Hematopoietic multipotent progenitor cell treated with erythropoietin and hydrocortisone succinate and interleukin-3 and kit ligand, for 17 days (in vitro differentiated cells): ENCODE data around the gene WDFY2.

Source experiments
- DNase-seq: peaks from one replicate; pipeline ENCODE4 v3.0.0-alpha.2; 2015; ENCODE audit warnings: low spot score

WDFY2 gene

GRCh38 chr13:51770681-51771417 is 186.6 kb downstream of the WDFY2 start:
- no peak for DNase-seq

GRCh38 chr13:51771418-51772104 is 187.3 kb downstream of the WDFY2 start:
- no peak for DNase-seq

DNA sequence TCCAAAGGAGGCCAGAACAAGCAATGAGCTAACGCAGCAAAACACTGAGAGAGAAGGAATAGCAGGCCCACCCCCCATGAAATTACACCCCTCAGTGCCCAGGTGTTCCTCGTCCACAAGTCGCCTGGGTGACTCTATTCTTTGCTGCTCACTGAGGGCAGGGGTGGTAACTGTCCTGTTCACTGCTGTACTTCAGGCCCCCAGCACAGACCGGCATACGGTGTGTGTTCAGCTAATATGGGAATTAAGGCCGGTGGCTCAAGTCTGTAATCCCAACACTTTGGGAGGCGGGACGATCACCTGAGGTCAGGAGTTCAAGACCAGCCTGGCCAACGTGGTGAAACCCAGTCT is 187.8 kb downstream of the WDFY2 start:
- no peak for DNase-seq

GRCh38 chr13:51772781-51773180 is 188.5 kb downstream of the WDFY2 start:
- DNase-seq: no peak

DNA sequence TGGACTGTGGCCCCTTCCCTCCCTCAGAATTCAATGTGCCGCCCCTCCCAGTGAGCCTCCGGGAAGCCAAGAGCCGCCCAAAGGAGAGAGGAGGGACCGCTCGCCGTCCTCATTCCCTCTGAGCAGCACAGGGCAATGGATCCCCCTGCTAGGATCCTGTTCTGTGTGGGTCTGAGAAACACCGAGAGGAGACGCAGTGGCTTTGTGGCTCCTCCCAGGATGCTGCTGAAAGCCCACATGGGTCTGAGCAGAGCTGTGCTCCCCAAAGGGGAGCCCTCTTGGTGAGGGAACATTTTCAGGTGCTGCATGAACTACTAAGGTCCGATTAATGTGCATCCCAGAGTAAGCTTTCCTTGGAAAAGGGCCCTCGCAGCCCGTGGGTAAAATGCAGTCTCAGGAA is 189.3 kb downstream of the WDFY2 start:
- no peak for DNase-seq

DNA sequence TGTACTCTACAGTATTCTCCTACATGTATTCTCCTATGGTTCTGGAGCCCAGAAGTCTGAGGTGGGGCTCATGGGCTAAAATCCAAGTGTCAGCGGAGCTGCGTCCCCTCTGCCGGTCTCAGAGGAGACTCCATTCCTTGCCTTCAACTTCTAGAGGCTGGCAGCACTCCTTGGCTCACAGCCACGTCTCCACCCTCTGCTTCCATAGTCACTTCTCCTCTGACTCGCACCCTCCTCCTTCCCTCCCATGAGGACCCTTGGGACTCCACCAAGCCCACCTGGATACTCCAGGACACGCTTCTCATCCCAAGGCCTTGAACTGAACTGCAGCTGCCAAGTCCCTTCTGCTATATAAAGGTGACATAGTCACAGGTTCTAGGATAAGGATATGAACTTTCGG is 191.9 kb downstream of the WDFY2 start:
- no peak for DNase-seq

- no peak for DNase-seq
Measured at GRCh38 chr13:51777921-51778320, 193.7 kb downstream of the WDFY2 start.

DNA sequence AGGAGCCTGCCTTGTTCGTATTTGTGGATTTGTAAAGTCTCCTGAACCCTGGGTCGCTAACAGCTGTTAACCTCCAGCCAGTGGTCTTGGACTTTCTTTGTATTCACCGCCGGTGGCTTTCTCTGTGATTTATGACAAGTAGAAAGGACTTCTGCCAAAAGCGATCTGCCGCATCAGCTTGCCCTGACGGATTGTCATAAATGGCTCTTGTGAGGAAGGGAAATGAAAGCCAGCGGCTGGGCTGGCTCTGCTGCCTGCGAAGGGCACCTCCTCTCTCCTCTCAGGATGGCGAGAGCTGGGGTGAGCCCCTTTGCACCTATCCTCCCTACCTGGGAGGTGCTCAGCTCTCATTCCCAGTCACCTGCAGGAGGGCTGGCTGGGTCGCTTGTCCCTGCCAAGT is 194.1 kb downstream of the WDFY2 start:
- DNase-seq: no peak

GRCh38 chr13:51780099-51780498 is 195.8 kb downstream of the WDFY2 start:
- no peak for DNase-seq

GRCh38 chr13:51781246-51782022 is 197.2 kb downstream of the WDFY2 start:
- no peak for DNase-seq

DNA sequence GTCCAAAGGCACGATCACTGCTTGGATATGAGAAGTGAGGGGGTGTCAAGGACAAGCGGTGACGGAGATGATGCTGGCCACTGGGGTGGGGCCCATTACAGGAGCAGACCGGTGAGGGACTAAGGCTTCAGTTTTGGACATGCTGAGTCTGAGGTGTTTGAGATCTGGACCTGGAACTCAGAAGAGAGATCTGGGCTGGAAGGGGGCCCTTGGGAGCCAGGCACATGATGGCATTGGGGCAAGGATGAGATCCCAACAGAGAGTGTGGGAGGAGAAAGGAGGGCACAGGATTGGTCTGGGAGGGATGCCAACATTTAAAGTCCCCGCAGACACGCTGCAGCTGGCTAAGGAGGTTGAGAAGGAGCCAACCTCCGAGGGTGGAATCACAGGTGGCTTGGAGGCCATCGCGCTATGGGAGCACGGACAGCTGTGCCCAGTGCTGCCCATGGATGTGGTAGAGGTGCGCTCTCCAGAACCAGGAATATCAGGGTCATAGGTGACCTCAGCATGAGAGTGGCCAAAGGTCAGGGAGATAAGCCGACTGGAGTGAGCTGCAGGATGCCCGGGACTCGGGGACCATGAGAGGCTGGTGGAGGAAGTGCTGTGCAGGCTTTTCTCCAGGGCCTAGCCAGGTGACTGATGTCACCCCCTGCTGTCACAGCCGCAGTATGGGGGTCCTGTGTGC is 197.9 kb downstream of the WDFY2 start:
- DNase-seq: no peak

DNA sequence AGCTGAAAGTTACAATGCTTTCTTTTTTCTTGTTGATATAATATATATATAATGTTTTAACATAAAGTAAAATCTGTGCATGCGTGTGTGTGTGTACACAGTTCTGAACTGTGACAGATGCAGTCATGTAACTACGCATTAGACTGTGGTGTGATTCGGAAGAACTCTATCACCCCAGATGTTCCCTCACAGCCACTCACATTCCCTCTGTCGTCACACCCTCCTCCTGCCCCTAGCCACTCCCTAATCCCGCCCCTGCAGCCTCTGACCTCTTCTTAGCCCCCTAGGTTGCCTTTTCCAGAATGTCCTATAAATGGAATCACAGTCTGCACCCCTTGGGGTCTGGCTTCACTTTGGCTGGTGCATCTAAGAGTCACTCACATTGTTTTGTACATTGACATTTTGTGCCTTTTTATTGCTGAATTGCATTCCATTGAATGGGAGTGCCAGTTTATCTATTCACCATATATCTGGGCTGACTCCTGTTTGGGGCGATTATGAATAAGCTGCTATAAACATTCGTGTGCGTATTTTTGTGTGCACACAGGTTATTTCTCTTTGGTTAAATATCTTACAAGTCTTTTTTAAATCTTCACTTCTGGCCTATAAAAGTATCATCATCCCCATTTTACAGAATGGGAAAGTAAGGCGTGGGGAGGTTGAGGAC is 199.3 kb downstream of the WDFY2 start:
- DNase-seq: no peak

- no peak for DNase-seq
Measured at GRCh38 chr13:51784097-51784496, 199.8 kb downstream of the WDFY2 start.

DNA sequence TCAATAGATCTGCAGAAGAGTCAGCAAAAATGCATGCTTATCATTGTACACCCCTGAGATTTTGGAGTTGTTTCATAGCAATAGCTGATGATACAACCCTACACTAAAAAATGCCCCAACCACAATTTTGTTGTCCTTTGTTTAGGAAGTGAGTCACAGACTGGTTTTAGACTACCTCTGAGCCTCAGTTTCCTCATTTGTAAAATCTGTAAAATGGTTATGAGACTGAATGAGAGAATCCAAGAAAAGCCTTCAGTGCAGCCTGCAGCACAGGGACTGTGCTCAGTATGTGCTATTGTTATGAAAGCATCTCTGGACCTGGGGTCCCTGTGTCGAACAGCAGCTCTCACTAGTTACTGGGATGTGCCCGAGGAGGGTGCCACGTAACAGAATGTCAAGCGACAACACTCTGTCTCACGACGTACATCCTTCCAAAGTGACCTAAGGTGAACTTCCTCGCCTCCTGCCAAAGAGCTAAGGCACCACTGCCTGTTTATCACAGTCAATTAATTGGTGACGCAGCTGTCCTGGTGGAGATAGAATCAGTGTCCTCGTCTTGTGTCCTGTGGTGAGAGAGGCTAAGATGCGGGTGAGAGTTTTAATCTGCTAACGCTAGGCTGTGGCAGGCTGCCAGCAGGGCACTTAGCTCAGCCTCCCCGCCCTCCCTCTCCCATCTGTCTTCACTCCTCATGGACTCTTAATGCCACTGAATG is 201.6 kb downstream of the WDFY2 start:
- peak; percentile 82 for DNase-seq

DNA sequence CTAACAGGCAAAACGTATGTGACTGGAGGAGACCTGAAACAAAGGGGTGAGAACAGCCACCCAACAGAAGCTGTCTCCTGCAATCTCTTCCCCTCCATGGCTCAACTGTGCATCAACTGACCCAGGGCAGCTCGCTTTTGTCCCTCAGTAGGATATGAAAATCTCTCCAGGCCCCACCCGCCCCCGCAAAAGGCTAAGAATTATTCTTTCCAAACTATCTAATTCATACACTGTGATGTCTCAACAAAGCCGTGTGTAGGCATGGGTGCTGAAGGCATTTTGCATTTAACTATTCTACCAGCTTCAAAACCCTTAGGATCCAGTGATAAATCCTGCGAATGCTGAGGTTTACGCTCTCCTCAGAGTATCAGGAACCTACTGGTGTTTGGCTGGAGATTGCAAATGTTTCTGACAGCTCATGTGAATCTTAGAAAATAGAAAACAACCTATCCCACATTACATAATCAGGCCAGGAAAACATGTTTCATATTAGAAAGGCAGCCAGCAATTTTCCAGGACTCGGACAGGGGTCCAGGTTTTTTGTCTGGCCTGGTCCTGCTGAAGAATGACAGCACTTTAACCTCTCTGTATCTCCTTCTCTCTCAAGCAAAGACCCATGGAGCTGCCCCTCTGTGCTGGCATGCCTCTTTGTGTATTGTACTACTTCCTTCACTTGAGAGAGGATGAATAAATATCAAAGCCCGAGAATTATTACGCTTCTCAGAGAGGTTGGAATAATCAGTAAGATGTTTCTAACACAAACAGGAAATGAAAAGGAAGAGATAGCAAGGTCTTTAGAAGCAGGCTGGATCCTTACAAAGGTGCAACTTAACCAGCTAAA is 202.4 kb downstream of the WDFY2 start:
- no peak for DNase-seq

- DNase-seq: peak; percentile 73
Measured at GRCh38 chr13:51793570-51794271, 209.5 kb downstream of the WDFY2 start.

DNA sequence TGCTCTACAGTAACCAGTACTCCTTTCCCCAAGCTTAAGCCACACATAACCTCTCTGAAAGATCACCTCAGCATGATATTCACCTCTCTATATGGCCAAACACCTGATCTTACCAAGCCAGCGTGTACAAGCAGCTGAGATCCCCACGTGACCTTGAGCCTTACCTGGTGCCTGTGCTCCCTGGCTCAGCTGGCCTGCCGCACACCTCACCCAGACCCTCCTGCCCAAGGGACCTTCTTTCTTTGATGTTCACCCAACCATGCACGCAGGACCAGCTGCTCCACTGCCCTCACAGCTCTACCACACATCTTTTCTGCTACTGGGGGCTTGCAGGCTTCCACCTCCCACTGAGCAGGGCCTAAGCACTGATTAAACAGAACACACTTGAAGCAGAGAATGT is 210.7 kb downstream of the WDFY2 start:
- DNase-seq: no peak

DNA sequence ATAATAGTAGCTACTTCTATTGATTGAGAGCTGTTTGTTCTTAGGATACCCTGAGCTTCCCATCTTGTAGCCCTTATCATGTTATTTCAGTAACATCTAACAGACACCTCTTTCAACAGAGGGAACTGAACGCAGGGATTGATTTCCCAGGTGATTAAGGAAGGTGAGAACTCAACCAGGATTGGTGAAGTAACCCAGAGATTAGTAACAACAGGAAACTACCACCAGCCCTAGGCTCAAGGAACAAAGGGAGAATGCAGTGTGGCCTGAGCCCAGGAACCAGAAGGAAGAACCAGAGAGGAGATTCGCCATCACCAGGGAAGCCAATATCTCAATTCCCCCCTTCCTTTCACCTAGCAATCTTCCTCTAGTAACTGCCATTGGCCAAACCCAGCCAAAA is 211.2 kb downstream of the WDFY2 start:
- no peak for DNase-seq

DNA sequence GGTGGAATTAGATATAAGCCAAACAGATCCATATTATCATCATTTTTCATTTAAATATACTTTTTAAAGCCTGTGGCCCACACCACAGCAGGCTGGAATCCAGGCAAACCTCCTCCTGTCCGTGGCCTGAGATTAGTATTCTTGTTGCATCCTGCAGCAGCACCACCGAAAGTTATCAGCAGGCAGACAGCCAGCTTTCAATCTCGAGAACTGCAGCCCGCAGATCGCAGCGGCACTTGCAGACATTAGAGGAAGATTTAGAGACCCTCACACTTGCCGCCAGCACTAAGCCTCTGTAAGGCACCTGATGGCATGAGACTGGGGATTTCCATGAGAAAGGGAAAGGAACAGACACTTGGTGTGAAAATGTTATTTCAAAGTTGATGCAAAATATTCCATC is 212.3 kb downstream of the WDFY2 start:
- DNase-seq: no peak
